ENCODE data around the gene ZFP3.
"Not testable (repeated sequence)": the region's sequence is repeated elsewhere in the genome, so short reads cannot be mapped to it uniquely, and the experiment has no call there.

ZFP3 gene

GRCh38 chr17:5139458-5139732 is 61.1 kb downstream of the ZFP3 start:
- FAIRE-seq: no peak

GRCh38 chr17:5142877-5143276 is 64.6 kb downstream of the ZFP3 start:
- FAIRE-seq: not testable (repeated sequence)
